ENCODE measurements around the gene EPG5.
"Not testable (repeated sequence)": the region's sequence is repeated elsewhere in the genome, so short reads cannot be mapped to it uniquely, and the experiment has no call there.

The EPG5 gene

GRCh38 chr18:45967007-45967706, at the start of gene EPG5:
EPG5 (minus strand) TSS chr18:45967329; CDS start chr18:45967239, 90 bp downstream.
- H3K4me3 ChIP-seq (ENCODE audit: low read length) = peak within 1 kb of the TSS; percentile 84
- no peak for TF ChIP-seq ZNF274 (IDR thresholded peaks at IDR 0.05; ENCODE audit: low read depth, low read length)

GRCh38 chr18:46013484-46014189, 46.5 kb upstream of the EPG5 start:
- no peak for TF ChIP-seq ZNF274 (IDR thresholded peaks at IDR 0.05; ENCODE audit: low read depth, low read length)
- H3K4me3 ChIP-seq (ENCODE audit: low read length) = no peak overlapping the region

GRCh38 chr18:46010676-46011075, 43.5 kb upstream of the EPG5 start:
- no peak for TF ChIP-seq ZNF274 (IDR thresholded peaks at IDR 0.05; ENCODE audit: low read depth, low read length)
- H3K4me3 ChIP-seq (ENCODE audit: low read length) = no peak overlapping the region

- no peak overlapping the region for H3K4me3 ChIP-seq (ENCODE audit: low read length)
- TF ChIP-seq ZNF274 (IDR thresholded peaks at IDR 0.05; ENCODE audit: low read depth, low read length) = no peak
These were observed 42.9 kb upstream of the EPG5 start for GRCh38 chr18:46010050-46010449.

- no peak overlapping the region for H3K4me3 ChIP-seq (ENCODE audit: low read length)
- no peak for TF ChIP-seq ZNF274 (IDR thresholded peaks at IDR 0.05; ENCODE audit: low read depth, low read length)
These were observed 42.2 kb upstream of the EPG5 start for GRCh38 chr18:46009125-46009840.

- no peak overlapping the region for H3K4me3 ChIP-seq (ENCODE audit: low read length)
- TF ChIP-seq ZNF274 (IDR thresholded peaks at IDR 0.05; ENCODE audit: low read depth, low read length) = no peak
These were observed 41.4 kb upstream of the EPG5 start for GRCh38 chr18:46008531-46008930.

GRCh38 chr18:46007165-46007564, 40.0 kb upstream of the EPG5 start:
- H3K4me3 ChIP-seq (ENCODE audit: low read length) = no peak overlapping the region
- TF ChIP-seq ZNF274 (IDR thresholded peaks at IDR 0.05; ENCODE audit: low read depth, low read length) = no peak

- H3K4me3 ChIP-seq (ENCODE audit: low read length) = no peak overlapping the region
- no peak for TF ChIP-seq ZNF274 (IDR thresholded peaks at IDR 0.05; ENCODE audit: low read depth, low read length)
These were observed 35.8 kb upstream of the EPG5 start for GRCh38 chr18:46002934-46003333.

- TF ChIP-seq ZNF274 (IDR thresholded peaks at IDR 0.05; ENCODE audit: low read depth, low read length) = no peak
- H3K4me3 ChIP-seq (ENCODE audit: low read length) = no peak overlapping the region
These were observed 34.8 kb upstream of the EPG5 start for GRCh38 chr18:46001892-46002291.

GRCh38 chr18:46001074-46001473, 33.9 kb upstream of the EPG5 start:
- no peak for TF ChIP-seq ZNF274 (IDR thresholded peaks at IDR 0.05; ENCODE audit: low read depth, low read length)
- H3K4me3 ChIP-seq (ENCODE audit: low read length) = no peak overlapping the region

- H3K4me3 ChIP-seq (ENCODE audit: low read length) = no peak overlapping the region
- no peak for TF ChIP-seq ZNF274 (IDR thresholded peaks at IDR 0.05; ENCODE audit: low read depth, low read length)
These were observed 32.4 kb upstream of the EPG5 start for GRCh38 chr18:45999536-45999935.

GRCh38 chr18:45998244-45998643, 31.1 kb upstream of the EPG5 start:
- no peak overlapping the region for H3K4me3 ChIP-seq (ENCODE audit: low read length)
- TF ChIP-seq ZNF274 (IDR thresholded peaks at IDR 0.05; ENCODE audit: low read depth, low read length) = no peak

- no peak for TF ChIP-seq ZNF274 (IDR thresholded peaks at IDR 0.05; ENCODE audit: low read depth, low read length)
- no peak overlapping the region for H3K4me3 ChIP-seq (ENCODE audit: low read length)
These were observed 30.6 kb upstream of the EPG5 start for GRCh38 chr18:45997700-45998151.

GRCh38 chr18:45995461-45995860, 28.3 kb upstream of the EPG5 start:
- H3K4me3 ChIP-seq (ENCODE audit: low read length) = no peak overlapping the region
- TF ChIP-seq ZNF274 (IDR thresholded peaks at IDR 0.05; ENCODE audit: low read depth, low read length) = no peak

GRCh38 chr18:45993438-45993837, 26.3 kb upstream of the EPG5 start:
- no peak overlapping the region for H3K4me3 ChIP-seq (ENCODE audit: low read length)

GRCh38 chr18:45992527-45992926, 25.4 kb upstream of the EPG5 start:
- H3K4me3 ChIP-seq (ENCODE audit: low read length) = not testable (repeated sequence)

More at GRCh38 chr18:45993438-45993837, 26.3 kb upstream of the EPG5 start:
- no peak for TF ChIP-seq ZNF274 (IDR thresholded peaks at IDR 0.05; ENCODE audit: low read depth, low read length)
